HG02610 (cell line): Measurements from ENCODE around the gene ACTN1.

Source experiments
- ATAC-seq: cut with Tn5 transposase; IDR thresholded peaks from one replicate; pipeline ENCODE4 v1.9.1; 2021; ENCODE audit warnings: mild to moderate bottlenecking, moderate library complexity; ENCODE audit not compliant: unreplicated experiment

The ACTN1 gene

DNA sequence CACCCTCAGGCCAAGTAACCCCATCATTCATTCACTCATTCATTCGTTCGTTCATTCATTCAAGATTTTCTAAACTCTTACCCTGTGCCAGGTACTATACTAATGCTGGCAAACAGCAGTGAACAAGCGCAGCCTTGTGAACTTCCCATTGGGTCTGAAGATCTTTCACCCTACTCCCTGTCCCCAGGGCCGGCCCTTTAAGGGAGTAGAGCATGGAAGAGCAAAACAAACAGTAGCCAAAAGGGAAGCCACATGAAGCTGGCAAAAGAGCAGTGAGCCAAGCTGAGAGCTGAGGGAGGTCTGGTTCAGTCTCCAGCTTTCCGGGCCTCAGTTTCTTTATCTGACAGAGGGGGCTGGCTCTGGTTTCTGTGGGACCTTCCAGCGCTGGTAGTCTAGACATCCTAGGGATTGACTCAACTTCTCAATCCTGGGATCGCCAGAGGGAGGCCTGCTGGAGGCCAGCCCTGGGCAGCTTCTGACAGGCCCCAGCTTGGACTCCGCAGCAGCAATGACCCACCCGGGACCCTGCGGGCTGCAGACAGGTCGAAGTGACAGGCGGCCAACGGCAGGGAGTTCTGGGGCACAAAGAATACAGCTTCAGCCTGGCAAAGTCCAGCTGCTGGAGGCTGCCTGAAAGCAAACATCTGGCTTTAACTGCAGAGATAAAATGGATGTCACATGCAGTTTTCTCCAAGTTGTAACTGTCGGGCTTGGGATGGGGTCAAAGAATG, 27.1 kb downstream of the ACTN1 start:
- no peak for ATAC-seq

DNA sequence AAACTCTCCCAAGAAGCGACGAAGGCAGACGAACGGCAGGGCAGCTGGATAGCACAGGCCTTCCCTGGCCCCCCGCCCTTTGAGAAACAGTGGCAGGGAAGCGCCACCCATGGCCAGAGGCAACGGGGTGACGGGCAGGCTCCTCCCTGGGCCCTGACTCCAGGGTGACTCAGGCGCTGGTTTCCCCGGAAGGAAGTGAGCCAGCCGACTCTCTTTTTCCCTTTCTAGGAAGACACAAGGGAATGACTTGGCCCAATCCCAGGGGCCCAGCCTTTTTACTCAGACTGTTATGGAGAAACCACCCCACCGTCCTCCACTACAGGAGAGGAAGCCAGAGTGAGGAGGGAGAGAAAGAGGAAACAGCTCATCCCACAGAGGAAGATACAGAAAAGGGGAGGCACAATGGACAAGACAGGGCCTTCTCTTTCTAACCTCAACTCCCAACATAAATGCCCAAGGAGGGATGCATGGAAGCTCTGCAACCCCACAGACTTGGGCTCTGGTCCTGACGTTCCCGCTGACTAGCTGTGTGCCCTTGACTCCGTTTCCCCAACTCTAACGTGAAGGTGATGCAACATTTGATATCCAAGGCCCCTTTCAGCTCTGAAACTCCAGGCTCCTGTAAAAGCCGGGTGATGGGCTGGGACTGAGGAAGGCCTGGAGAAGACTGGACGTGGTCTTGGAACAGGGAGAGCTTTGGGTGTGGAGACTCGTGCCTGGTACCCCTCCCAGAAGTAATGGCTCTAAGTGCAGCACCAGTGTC, 27.9 kb downstream of the ACTN1 start:
- ATAC-seq: no peak

DNA sequence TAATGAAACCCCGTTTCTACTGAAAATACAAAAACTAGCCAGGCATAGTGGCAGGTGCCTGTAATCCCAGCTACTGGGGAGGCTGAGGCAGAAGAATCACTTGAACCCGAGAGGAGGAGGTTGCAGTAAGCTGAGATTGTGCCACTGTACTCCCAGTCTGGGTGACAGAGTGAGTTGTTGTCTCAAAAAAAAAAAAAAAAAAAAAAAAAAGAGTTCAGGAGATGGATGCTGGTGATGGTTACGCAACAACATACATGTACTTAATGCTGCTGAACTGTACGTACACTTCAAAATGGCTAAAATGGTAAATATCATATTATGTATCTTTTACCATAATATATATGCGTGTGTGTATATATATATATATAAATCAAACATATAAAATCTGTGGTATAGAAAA, 29.0 kb downstream of the ACTN1 start:
- ATAC-seq: no peak

DNA sequence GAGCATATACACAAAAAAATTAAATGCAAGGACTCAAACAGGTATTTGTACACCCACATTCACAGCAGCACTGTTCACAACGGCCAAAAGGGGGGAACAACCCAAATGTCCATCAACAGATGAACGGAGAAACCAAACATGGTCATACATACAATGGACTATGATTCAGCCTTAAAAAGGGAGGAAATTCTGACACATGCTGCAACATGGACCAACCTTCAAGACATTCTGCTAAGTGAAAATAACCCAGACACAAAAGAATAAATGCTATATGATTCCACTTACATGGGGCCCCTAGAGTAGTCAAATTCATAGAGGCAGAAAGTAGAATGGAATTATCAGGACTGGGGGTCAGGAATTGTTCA, 29.5 kb downstream of the ACTN1 start:
- ATAC-seq: no peak

DNA sequence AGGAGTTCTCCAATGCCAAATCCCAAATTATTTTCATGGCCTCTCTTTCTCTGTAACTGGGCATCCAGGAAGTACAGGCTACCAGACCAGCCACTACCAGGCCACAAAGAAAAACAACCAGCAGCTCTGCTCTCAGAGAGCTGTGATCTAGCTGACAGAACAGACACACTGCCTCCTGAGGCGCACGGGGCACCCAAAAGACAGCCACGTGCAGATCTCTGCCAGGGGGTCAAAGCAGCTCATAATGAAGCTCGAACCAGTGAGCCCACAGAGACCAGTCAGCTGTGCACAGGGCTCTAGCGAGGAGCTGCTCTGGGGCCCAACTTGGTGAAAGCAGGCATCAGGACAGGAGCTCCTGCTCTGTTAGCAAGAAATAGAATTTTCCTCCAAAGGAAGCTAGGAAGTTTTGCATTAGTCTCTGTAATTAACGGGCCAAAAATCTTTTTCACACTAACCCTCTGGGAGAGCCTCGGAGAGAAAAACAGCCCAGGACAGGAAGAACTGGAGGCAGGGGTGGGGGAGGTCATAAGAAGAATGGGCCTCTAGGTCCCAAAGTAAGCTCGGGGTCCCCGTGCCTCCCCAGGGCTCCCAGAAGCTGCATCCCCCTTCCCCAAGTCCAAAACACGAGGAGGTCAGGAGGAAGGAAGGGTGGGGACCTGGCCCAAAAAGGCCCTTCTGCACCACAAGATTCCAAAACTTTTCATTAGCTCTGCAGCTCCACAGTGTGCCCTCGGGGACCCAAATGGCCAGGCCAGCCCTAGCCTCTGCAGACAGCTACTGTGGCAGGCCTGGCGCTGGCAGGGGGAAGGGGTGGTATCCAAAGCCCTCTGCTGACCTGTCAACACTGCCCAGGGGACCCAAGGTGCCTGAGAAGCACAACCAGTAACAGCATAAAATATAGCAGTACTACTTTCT, 30.2 kb downstream of the ACTN1 start:
- no peak for ATAC-seq

DNA sequence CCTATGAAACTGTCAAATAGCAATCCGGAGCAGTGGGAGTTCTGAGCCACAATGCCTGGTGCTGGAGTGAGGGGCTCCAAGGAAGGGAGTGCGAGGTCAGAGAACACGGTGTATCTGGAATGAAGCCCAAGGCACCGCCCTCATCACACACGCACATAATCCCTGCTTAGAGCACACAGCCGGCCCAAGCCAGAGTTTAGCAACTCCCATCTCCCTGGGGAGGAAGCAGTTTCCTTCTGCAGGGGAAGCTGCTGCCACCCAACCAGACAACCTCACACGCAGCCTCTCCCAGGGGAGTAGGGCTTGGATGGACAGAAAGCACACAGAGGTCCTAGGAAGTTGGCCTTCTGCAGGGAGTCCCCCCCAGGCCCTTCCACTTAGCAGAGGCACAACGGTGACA, 31.3 kb downstream of the ACTN1 start:
- ATAC-seq: no peak

DNA sequence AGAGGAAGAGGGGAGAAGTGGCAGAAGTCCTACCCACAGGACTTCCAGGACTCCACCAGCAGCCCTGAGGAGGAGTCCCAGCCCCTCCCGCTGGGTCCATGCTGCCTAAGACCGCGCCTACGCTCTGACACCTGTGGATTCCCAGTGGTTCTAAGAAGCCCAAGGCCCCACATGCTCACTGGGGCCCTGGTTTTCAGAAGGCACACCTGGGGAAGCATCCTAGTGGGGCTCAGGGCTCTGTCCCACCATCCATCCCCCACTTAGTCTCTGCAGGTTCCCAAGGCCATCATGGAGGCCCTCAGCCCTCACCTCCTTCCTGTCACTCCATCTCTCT, 32.6 kb downstream of the ACTN1 start:
- ATAC-seq: no peak

DNA sequence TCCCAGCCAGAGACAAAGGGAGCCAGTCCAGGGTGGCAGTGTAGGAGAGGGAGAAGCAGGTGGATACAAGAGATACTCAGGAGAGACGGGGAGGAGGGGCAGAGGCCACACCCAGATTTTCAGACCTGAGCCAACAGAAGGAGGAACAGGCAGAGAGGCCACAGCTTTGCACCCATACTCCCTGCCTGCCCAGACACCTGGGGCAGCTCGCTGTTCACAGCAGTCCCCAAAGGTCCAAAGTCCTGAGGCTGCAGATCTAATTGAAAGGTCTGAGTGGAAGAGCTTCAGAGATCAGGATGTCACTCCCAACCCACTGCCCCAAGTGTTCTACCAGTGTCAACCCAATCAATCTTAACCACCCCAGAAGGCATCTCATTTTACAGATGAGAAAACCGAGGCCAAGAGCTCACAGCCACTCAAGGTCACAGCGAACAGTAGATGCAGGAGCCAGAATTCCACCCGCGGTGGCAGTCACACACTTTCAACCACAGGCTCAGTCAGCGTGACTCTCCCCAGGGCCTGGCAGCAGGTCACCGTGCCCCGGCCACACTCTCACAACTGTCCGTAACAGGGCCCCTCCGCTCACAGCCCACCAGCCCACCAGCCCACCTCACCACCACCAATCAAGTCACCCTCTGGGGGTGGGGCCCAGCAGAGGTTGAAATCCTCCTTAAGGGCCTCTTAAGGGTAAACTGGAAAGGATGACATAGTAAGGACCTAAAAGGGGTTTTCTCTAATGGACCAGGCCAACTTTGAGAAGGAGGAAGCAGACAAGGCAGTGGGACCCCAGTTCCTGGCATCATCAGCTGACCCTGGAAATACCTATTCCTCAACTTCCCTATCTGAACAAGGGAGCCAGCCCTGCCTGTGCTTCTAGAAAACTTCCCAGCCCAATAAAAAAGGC, 33.3 kb downstream of the ACTN1 start:
- no peak for ATAC-seq

DNA sequence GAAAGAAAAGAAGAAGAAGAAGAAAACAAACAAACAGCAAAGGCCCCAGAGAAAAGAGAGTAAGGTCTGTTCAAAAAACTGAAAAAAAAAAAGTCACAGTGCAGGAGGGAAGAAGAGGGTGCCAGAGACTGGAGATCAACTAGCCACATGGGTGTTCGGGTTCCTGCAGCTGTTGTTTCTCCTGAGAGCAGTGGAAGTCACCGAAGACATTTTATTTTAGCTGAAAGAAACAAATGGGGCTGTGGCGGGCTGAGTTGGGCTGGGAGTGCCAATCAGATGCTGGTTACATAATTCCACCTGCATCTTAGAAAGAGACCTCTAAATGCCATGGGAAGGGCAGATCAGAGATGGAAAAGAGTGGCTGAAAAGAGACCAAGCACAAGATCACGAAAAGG, 33.9 kb downstream of the ACTN1 start:
- no peak for ATAC-seq

DNA sequence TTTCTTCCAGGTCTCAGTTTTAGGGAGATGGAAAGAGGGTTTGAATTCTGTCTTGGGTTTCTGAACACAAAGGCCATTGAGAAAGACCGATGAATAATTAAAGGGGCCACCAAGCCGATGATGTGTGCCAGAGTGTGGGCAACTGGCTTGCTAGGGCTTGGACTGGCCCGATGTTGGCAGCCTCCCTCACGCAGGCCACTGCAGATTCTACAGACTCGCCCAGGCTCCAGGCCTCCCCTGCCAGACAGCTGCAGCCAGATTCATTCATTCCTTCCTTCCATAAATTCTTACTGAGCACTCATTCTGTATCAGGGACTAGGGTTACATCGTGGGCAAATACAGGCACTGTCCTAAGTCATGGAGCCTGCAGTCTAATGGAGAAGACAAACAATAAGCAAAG, 34.9 kb downstream of the ACTN1 start:
- no peak for ATAC-seq

DNA sequence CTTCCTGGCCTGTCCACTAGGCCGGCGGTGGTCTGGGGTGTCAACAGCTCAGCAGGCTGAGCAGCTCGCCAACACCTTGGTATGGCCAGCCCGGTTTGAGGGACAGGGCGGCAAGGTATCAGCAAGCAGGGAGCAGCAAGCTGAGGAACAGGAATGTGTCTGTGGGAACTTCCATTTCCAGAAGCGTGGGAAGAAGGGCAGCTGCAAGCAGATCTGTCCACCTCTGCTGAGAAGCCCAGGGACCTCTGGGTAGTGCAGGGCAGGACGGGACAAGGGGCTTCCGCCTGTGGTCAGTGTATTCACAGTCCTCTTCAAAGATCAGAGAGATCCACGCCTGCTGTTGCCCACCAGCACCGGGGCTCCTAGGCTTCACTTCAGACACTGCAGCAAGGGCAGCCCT, 36.0 kb downstream of the ACTN1 start:
- no peak for ATAC-seq

DNA sequence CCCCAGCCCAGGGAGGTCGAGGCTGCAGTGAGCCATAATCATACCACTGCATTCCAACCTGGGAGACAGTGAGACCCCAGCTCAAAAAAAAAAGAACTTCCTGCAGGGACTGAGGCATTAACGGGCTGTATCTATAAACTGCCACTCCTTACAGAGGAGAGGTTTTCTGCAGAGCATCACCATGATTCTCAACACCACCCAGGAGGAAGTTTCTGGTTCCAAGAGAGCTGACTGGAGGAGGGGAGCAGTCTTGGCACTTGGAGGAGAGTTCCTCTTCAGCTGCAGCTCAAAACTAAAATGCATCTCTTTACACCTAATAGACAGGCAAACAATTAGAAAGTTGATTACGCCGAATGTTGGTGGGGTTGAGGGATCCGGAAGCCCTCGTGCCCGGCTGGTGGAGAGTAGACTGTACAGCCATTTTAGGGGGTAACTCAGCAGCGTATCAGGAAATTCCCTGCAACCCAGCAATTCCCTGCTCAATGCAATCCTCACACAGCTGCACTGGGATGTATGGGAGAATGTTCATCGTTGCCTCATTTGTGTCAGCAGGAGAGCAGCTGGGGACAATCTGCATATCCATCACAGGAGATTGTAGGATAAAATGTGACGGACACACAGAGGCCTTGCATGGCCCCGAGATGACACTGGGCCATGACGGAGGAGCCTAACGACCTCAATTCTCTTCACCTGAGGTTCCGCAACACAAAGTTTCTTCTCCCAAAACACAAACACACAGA, 36.6 kb downstream of the ACTN1 start:
- no peak for ATAC-seq

DNA sequence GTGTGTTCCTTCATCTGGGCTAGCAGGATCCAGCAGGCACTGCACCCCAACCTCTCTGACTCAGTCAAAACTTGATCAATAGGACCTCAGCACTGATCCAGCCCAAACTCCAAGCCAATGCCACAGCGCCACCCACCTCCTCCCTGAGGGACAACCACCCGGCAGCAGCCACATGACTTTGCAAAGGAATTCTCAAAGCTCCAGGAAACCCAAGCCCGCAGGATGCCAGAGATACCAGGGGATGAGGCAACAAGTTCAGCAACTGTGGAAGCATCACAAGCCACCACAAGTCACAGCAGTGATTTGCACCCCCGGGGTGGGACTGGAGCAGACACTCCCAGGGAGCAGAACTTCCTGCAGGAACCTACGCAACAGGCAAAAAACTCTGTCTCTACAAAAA, 37.3 kb downstream of the ACTN1 start:
- no peak for ATAC-seq

DNA sequence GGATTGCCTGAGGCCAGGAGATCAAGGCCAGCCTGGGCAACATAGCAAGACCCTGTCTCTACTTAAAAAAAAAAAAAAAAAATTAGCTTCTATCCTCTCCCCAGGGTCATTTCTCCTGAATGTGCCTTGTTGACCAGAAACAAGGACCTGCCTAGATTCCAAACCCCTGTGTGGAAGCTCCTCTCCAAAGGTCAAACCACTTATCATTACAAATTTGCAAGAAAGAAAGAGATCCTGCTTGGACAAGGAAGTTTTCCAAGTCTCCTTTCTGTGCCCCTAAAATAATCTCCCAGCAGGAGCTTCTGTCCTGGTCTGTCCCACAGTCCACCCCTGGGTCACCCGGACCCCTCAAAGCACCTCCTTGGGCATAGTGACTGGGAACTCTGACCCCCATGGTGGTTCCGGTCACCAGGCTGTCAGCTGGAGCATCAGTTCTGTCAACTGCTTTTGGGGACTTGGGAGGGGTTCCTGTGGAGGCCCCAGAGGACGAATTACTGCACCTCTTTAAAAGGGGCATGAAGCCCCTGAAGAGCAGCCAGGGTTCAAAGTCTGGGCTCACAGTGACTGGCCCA, 38.4 kb downstream of the ACTN1 start:
- ATAC-seq: no peak

DNA sequence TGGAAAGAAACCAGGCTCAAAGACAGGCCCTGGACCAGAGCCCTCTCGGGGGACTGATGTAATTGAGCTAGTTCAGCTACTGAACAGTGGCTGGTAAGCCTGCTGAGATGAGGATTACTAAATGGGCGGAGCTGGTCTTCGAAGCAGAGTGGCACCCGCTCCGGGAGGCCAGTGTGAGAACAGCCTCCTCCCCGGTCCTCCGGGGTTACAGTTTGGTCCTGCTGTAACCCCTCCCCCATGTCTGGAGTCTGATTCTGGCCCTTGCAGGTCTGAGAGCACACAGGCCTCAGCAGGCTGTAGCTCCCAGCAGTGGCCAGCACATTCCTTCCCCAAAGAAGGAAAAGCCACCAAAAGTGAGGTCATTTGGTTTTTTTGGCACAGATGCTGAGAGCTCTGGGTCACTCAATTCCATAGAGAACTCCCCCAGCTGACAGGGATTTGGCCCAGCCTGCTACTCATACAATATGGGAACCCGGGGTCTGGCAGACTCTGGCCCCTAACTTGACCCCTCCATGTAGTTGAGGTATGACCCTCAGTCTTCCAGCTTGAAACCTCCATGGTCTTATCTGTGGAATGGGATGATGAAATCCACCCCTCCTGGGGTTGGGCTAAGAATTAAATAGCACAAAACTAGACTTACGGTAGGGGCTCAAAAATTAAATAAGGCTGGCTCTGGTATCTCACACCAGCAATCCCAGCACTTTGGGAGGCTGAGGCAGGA, 39.0 kb downstream of the ACTN1 start:
- ATAC-seq: no peak

DNA sequence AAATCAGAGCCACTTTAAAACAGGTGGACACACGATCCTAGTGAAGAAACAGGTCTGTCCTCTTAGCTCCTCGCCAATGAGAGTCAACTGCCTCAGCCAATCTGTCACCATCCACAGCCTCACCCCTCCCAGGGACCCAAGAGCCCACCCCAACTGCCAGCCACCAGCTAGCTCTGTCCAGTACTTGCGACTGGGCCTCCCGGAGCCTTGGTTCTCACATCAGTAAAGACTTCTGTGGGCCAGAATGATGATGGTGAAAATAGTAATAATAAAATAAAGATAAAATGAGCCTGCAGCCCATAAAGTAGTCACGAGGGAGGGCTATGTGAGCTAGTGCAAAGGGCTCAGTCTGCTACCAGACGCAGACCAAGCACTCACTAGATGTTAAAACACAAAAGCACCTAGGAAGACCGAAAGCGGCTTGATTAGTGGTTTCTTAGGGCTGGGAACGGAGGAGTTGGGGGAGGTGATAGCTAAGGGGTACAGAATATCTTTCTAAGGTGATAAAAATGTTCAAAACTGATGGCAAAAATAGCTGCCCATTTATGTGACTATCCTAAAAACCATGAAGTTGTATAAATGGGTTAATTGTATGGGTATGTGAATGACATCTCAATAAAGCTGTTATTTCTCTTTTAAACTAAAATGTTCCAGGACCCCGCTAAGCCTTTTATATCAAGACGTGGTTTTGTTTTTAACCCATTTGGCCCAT, 39.8 kb downstream of the ACTN1 start:
- no peak for ATAC-seq

DNA sequence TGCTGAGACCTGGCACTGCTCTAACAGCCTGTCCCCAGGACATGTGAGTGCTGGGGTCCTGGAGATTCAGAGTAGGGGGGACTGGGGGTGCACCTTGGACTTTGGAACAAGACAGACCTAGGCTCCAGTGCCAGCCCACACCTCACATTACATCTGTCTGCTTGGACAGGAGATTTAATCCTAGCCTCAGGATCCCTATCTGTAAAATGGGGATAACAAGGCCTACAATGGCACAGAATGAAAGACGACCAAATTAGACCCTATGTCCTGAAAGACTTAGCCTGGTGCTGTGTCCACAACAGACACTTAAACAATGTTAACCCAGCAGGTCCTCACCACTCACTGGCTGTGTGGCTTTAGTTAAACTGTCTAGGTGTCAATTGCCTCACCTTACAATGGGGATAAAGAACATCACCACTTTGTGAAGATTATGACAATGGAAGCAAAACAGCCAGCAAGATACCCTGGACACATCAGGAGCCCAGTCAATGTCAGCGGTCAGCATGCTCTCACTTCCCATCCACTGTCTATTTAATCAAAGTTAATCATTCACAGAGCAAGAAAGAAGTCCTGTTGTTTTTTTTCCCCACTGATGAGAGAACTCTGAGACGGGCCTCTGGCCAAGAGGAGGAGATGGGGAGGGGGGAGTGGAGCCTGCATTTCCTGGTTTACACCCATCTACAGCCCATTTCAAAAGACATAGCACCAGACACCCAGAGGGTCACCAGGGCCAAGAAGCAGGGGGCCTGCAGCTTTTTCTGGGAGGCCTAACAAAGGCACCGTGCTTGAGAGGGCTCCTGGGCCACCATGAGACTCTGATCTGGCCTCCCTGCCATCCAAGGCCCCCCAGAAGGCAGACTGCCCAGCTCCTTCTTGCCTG, 40.6 kb downstream of the ACTN1 start:
- no peak for ATAC-seq
